Gastroesophageal sphincter (tissue), 3 donors: ENCODE data around the gene CLOCK.

Experiments
- EP300 ChIP-seq: sonication (generic); formaldehyde crosslinking; IDR thresholded peaks from one replicate; pipeline ENCODE4 v1.6.1; 2017; ENCODE audit warnings: antibody characterized with exemption, mild to moderate bottlenecking
- POLR2A ChIP-seq, 2 donors: fragments of 450-650 bp; IDR thresholded peaks; one replicate each; pipeline ENCODE4 v1.6.1; 2017; ENCODE audit warnings: antibody characterized with exemption in 2 of 2, mild to moderate bottlenecking in 2 of 2, moderate library complexity in 1 of 2
- POLR2AphosphoS5 ChIP-seq: sonication (generic); formaldehyde crosslinking; IDR thresholded peaks from one replicate; pipeline ENCODE4 v1.6.1; 2017; ENCODE audit warnings: antibody characterized with exemption
- TF ChIP-seq, protein P1 (sequence below), 4 experiments: fragments of 200-600 bp in 2 of 4; fragments of 450-650 bp in 2 of 4; sonication (generic) in 1 of 4; IDR thresholded peaks; one replicate each; pipeline ENCODE4 v1.5.1; 2017 to 2019; ENCODE audit warnings: antibody characterized with exemption in 4 of 4, mild to moderate bottlenecking in 2 of 4, moderate library complexity in 2 of 4

DNA sequence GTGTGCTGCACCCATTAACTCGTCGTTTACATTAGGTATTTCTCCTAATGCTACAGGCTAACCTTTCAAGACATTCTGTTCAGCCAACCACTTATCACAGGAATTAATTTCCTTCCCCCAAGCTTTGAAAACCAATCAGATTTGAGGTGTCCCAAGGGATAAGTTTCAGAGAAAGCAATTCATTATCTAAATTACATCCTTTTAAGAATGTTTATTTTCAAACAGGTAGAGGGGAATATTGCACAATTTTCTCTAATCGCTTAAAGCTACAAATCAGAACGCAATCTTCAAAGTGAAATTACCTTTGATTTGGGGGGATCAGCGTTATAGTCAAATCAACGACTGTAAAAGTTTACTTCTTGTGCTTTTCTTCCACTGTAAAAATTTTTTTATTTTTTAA is 1.6 kb downstream of the CLOCK start:
- TF ChIP-seq, protein P1, sequence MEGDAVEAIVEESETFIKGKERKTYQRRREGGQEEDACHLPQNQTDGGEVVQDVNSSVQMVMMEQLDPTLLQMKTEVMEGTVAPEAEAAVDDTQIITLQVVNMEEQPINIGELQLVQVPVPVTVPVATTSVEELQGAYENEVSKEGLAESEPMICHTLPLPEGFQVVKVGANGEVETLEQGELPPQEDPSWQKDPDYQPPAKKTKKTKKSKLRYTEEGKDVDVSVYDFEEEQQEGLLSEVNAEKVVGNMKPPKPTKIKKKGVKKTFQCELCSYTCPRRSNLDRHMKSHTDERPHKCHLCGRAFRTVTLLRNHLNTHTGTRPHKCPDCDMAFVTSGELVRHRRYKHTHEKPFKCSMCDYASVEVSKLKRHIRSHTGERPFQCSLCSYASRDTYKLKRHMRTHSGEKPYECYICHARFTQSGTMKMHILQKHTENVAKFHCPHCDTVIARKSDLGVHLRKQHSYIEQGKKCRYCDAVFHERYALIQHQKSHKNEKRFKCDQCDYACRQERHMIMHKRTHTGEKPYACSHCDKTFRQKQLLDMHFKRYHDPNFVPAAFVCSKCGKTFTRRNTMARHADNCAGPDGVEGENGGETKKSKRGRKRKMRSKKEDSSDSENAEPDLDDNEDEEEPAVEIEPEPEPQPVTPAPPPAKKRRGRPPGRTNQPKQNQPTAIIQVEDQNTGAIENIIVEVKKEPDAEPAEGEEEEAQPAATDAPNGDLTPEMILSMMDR (IDR thresholded peaks at IDR 0.05): no peak
- no peak for TF ChIP-seq EP300
- no peak for TF ChIP-seq POLR2A (IDR thresholded peaks at IDR 0.05)
- TF ChIP-seq POLR2AphosphoS5: no peak
